Bronchial epithelial cell (primary cell): ENCODE results near the gene KRTAP5-9. TPM values are rescaled to one million over a fixed set of nuclear protein-coding genes. Genes with fewer than 3 reads are reported as not detected.

Source experiments
- DNase-seq: peaks from one replicate; pipeline ENCODE4 v3.0.0-alpha.2; 2010; ENCODE audit warnings: low read depth
- FAIRE-seq: peaks from 2 replicates; lab custom pipeline; 2011; peaks lifted over from hg19 to GRCh38; lab: Jason Lieb, UNC
- H3K27me3 ChIP-seq: 2 replicates; pipeline ENCODE4 v1.5.1; 2011; ENCODE audit warnings: low read length; ENCODE audit not compliant: control insufficient read depth, insufficient read depth
- H3K36me3 ChIP-seq: 2 replicates; pipeline ENCODE4 v1.5.1; 2011; ENCODE audit warnings: low read length; ENCODE audit not compliant: control insufficient read depth, insufficient read depth
- H3K4me3 ChIP-seq: 2 replicates; pipeline ENCODE4 v1.5.1; 2011; ENCODE audit warnings: mild to moderate bottlenecking, low read depth, low read length, control low read depth
- total RNA-seq: library from RNA; depleted of rRNA; stranded (reverse); fragments of >200 nt; gene quantifications from 2 replicates; pipeline ENCODE4 v1.2.1, GENCODE V29; 2014
- TF ChIP-seq, protein P1 (sequence below): IDR thresholded peaks from 2 replicates; pipeline ENCODE4 v1.5.1; 2011; ENCODE audit warnings: mild to moderate bottlenecking, moderate library complexity, low read length, control low read depth, inconsistent platforms; ENCODE audit not compliant: insufficient read depth, severe bottlenecking

The KRTAP5-9 gene
- total RNA-seq, result not detected in 2 replicates

DNA sequence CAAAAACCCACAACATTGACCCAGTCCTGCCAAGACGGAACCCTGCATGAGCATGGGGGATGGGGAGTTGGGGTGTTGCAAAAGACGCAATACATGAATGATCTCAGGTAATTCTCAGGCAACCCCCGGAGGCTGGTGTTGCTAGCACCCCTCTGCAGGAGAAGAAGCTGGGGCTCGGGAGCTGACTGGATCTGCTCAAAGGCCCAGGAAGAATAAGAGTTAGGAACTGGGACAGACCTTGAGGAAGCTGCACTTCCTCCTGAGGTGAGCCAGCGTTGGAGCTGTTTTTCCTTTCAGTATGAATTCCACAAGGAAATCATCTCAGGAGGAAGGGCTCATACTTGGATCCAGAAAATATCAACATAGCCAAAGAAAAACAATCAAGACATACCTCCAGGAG, at the start of gene KRTAP5-9:
TSS of gene KRTAP5-9 (plus strand) at position 301 of the 400 bp plus-strand sequence. CDS start 238 bp downstream, outside the sequence.
- TF ChIP-seq, protein P1, sequence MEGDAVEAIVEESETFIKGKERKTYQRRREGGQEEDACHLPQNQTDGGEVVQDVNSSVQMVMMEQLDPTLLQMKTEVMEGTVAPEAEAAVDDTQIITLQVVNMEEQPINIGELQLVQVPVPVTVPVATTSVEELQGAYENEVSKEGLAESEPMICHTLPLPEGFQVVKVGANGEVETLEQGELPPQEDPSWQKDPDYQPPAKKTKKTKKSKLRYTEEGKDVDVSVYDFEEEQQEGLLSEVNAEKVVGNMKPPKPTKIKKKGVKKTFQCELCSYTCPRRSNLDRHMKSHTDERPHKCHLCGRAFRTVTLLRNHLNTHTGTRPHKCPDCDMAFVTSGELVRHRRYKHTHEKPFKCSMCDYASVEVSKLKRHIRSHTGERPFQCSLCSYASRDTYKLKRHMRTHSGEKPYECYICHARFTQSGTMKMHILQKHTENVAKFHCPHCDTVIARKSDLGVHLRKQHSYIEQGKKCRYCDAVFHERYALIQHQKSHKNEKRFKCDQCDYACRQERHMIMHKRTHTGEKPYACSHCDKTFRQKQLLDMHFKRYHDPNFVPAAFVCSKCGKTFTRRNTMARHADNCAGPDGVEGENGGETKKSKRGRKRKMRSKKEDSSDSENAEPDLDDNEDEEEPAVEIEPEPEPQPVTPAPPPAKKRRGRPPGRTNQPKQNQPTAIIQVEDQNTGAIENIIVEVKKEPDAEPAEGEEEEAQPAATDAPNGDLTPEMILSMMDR, result no peak
- Histone ChIP-seq H3K36me3 (no peaks in the 10 kb centered on the region), H3K27me3 (no peaks in the 10 kb centered on the region), H3K4me3 (no peak within 1 kb of the TSS)
- DNase-seq (no peak), FAIRE-seq (no peak)

DNA sequence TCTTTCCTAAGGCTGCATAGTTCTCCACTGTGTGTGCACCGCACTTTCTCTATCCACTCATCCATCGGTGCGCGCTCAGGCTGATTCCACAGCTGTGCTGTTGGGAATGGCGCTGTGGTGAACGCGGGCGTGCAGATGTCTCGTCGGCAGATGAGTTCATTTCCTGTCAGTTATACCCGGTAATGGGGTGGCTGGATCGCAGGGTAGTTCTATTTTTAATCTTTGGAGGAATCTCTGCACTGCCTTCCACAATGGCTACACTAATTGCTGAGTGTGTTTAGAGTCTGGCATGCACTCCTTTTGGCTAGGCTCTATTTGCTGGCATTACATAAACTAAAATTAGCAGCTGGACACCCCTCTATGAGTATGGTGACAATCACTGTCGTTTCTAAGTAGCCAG, 49.1 kb upstream of the KRTAP5-9 start:
- DNase-seq, result no peak
- H3K36me3 ChIP-seq, result peaks cover 30% of the 10 kb centered on the region
- H3K4me3 ChIP-seq, result no peak overlapping the region
- TF ChIP-seq, protein P1, result no peak
- H3K27me3 ChIP-seq, result no peaks in the 10 kb centered on the region
- peak; percentile 28 for FAIRE-seq

GRCh38 chr11:71499546-71499945, 48.7 kb upstream of the KRTAP5-9 start:
- peak; percentile 7 for DNase-seq
- Histone ChIP-seq H3K36me3 (peaks cover 29% of the 10 kb centered on the region), H3K27me3 (no peaks in the 10 kb centered on the region), H3K4me3 (no peak overlapping the region)
- no peak for FAIRE-seq
- TF ChIP-seq, protein P1, result no peak

DNA sequence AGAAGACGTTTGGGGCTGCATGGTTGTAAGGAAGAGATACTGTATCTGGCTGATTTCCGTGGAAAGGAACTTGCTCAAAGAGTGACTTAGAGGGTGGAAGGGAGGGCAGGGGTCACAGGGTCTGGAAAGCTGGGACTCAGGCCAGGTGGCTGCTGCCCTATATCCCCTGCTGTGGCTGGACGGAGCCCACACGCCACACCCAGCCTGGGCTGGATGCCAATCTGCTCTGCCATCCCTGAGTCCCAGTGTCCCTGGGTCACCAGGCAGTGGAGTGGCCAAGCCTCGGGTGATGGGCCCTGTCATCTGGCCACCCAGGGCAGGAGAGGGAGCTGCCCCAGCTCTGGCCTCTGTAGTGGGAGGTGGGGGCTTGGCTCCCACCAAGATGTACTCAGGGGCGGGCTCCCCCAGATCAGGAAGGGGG, 47.6 kb upstream of the KRTAP5-9 start:
- no peak for FAIRE-seq

DNA sequence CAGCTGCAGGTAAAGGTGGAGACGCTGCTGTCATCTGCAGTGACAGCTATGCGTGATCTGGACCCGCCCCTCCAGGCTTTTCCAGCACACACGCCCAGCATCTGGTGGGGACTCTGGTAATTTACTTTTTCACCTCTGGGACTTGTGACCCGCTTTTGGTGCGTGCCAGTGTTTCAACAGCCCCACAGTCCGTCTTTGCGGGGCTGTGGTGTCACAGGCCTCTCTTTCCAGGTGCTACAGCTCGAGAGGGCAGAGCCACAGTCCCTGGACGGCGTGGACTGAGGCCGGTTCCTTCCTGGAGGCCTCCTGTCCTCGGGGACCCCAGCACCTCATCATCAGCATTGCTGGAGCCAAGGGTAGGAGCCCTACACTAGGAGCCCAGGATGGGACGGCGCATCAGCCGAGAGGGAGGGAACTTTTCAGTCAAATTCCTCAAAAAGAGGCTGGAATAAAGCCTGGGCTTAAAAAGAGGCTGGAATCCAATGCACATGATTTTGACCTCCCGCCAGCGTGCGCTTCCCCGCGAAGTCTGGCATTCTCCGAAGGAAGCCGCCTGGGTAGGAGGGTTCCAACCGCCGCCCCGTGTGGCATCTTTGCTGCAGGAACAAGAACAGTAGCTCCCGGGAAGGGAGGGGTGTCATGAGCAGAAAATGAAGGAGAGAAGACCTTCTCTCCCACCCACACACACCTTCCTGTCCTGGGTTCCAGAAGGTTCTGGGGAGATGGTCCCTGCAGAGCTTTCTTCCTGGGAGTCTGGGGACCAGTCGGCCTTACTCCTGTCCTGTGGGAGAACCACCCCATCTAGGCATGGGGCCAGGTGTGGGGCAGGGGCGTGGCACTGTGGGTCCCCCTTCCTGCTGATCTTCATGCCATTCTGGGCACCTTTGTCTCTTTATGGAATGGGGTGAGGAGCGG, 46.9 kb upstream of the KRTAP5-9 start:
- Histone ChIP-seq H3K36me3 (peaks cover 16% of the 10 kb centered on the region), H3K4me3 (no peak overlapping the region), H3K27me3 (no peaks in the 10 kb centered on the region)
- DNase-seq (no peak), FAIRE-seq (no peak)
- TF ChIP-seq, protein P1, result no peak

More for the DNA sequence above, 47.6 kb upstream of the KRTAP5-9 start:
- TF ChIP-seq, protein P1, result no peak
- DNase-seq, result no peak
- Histone ChIP-seq H3K27me3 (no peaks in the 10 kb centered on the region), H3K36me3 (peaks cover 23% of the 10 kb centered on the region), H3K4me3 (no peak overlapping the region)
